ENCODE measurements around the gene MLH1. TPM values are rescaled to one million over a fixed set of nuclear protein-coding genes. Genes with fewer than 3 reads are reported as not detected.
A peak's percentile ranks its signal among the peaks of the same experiment; 100 is the strongest.
"Not testable (repeated sequence)": the region's sequence is repeated elsewhere in the genome, so short reads cannot be mapped to it uniquely, and the experiment has no call there.

MLH1 gene
- total and polyA plus RNA-seq, 2 donors from 2014 or later, result 22.9 to 29.2 TPM

DNA sequence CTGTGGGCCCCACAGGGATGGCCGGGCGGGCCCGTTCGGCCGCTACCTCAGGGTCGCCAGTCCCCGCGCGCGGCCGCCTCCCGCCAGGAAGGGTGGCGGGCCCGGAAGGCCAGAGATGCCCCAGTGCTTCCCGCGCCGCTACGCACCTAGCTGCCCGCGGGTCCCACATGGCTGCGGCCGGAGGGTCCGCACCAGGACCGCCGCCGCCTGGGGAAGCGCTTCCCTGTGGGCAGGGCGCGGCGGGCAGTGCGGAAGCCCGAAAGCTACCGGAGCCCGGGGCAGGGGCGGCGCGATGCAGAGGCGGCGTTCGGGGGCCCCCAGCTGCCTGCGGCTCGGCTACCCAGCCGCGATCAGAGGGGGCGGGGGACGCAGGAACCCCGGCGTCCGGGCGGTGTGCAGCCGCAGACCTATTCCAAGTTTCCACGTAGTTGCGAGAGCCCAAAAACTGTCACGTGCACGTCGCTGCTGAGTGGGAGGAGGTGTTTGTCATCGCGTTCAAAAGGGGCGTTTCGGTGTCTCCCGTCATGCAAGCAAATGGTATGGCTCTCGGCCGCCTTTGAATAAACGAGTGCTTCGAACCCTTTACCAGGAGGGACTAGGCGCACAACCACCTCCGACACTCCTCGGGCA is 48.6 kb upstream of the MLH1 start, which contains the start of gene TRANK1:
TRANK1 (minus strand) TSS at position 414 of the 630 bp plus-strand sequence; CDS start at position 169, 245 bp downstream.
- peak; percentile 71 to 88 (median 79) for DNase-seq
- Histone ChIP-seq H3K9ac (ENCODE audit: low read length in 3 of 3) (peak within 1 kb of the TSS; percentile 46 to 75 (median 57)), H3K27ac (ENCODE audit: low read depth in 2 of 2, low read length in 2 of 2) (peak within 1 kb of the TSS in 1 of 2 donors; percentile 48), H3K9me3 (ENCODE audit: control insufficient read depth in 2 of 3, insufficient read depth in 1 of 3, low read length in 3 of 3) (no peaks in the 10 kb centered on the region), H3K4me1 (ENCODE audit: control insufficient read depth in 2 of 3, insufficient read depth in 2 of 3, low read depth in 1 of 3, low read length in 3 of 3) (peaks cover 0 to 2% (median 0%) of the 10 kb centered on the region in 3 donors), H3K4me3 (ENCODE audit: low read length in 3 of 3) (peak within 1 kb of the TSS; percentile 63 to 78 (median 68)), H3K27me3 (ENCODE audit: control insufficient read depth, insufficient read depth, low read length) (no peaks in the 10 kb centered on the region), H3K36me3 (ENCODE audit: control insufficient read depth in 2 of 3, insufficient read depth in 3 of 3, low read length in 3 of 3) (no peaks in the 10 kb centered on the region)
- intact Hi-C loops (cut with DNase I), result no loop called here
- TF ChIP-seq, protein P1, sequence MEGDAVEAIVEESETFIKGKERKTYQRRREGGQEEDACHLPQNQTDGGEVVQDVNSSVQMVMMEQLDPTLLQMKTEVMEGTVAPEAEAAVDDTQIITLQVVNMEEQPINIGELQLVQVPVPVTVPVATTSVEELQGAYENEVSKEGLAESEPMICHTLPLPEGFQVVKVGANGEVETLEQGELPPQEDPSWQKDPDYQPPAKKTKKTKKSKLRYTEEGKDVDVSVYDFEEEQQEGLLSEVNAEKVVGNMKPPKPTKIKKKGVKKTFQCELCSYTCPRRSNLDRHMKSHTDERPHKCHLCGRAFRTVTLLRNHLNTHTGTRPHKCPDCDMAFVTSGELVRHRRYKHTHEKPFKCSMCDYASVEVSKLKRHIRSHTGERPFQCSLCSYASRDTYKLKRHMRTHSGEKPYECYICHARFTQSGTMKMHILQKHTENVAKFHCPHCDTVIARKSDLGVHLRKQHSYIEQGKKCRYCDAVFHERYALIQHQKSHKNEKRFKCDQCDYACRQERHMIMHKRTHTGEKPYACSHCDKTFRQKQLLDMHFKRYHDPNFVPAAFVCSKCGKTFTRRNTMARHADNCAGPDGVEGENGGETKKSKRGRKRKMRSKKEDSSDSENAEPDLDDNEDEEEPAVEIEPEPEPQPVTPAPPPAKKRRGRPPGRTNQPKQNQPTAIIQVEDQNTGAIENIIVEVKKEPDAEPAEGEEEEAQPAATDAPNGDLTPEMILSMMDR (IDR thresholded peaks at IDR 0.05; ENCODE audit: borderline replicate concordance, extremely low read depth, insufficient read depth), result no peak
- FAIRE-seq, result no peak

DNA sequence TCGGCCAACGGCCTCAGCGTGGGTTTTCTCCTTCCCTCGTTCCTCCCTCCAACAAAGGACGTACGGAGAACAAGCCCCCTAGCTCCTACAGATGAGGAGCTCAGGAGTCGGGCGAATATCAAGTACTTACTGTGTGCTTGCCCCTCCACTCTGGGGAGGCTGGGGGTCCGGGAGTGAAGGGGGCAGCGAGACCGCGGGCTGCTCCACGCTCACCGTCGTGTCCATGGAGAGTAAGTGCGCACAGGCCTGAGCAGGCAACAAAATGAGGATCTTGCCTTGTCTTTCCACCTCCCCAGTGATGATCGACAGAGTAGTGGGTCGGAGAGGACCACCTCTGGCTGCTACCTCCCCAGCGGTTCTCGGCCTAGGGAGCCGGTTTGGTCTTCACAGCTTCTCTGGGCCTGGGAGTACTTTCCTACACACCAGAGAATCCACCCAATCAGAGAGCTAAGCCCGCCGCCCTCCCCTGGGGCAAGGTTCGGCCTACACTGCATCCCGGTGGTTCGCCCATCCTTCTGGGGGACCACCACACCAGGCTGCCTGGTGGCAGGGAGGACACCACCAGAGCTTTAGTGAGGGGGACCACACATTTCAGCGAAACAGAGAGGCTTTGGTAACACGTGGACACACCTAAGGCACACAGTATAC is 47.9 kb upstream of the MLH1 start:
- no peaks in the 10 kb centered on the region for H3K27me3 ChIP-seq (ENCODE audit: control insufficient read depth, insufficient read depth, low read length)
- TF ChIP-seq, protein P1 (IDR thresholded peaks at IDR 0.05; ENCODE audit: borderline replicate concordance, extremely low read depth, insufficient read depth), result no peak

DNA sequence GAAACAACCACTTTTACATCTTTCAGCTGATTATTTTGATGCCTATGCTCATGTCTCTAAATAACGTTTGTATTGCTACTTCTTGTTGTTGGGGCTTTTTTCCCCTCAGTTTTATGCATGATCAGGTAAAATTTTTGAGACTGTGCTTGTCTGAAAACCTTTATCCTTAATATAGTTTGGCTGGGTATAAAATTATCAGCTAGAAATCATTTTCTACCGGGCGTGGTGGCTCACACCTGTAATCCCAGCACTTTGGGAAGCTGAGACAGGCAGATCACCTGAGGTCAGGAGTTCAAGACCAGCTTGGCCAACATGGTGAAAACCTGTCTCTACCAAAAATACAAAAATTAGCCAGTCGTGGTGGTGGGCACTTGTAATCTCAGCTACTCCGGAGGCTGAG is 45.5 kb upstream of the MLH1 start:
- H3K36me3 ChIP-seq (ENCODE audit: control insufficient read depth in 2 of 3, insufficient read depth in 3 of 3, low read length in 3 of 3); FAIRE-seq; DNase-seq; H3K27me3 ChIP-seq (ENCODE audit: control insufficient read depth, insufficient read depth, low read length); H3K9me3 ChIP-seq (ENCODE audit: control insufficient read depth in 2 of 3, insufficient read depth in 1 of 3, low read length in 3 of 3); H3K4me1 ChIP-seq (ENCODE audit: control insufficient read depth in 2 of 3, insufficient read depth in 2 of 3, low read depth in 1 of 3, low read length in 3 of 3); H3K9ac ChIP-seq (ENCODE audit: low read length in 3 of 3); H3K4me3 ChIP-seq (ENCODE audit: low read length in 3 of 3); intact Hi-C loops (cut with DNase I); H3K27ac ChIP-seq (ENCODE audit: low read depth in 2 of 2, low read length in 2 of 2): not testable (repeated sequence)

More for the DNA sequence above, 47.9 kb upstream of the MLH1 start:
- Histone ChIP-seq H3K4me1 (ENCODE audit: control insufficient read depth in 2 of 3, insufficient read depth in 2 of 3, low read depth in 1 of 3, low read length in 3 of 3) (peaks cover 0 to 2% (median 0%) of the 10 kb centered on the region in 3 donors), H3K36me3 (ENCODE audit: control insufficient read depth in 2 of 3, insufficient read depth in 3 of 3, low read length in 3 of 3) (no peaks in the 10 kb centered on the region), H3K4me3 (ENCODE audit: low read length in 3 of 3) (peak overlapping the region; percentile 54 to 68 (median 63)), H3K9ac (ENCODE audit: low read length in 3 of 3) (peak overlapping the region in 1 of 3 donors; percentile 57), H3K9me3 (ENCODE audit: control insufficient read depth in 2 of 3, insufficient read depth in 1 of 3, low read length in 3 of 3) (no peaks in the 10 kb centered on the region), H3K27ac (ENCODE audit: low read depth in 2 of 2, low read length in 2 of 2) (no peak overlapping the region)
- DNase-seq, result peak in 1 of 5 donors; percentile 53
- no peak for FAIRE-seq
- intact Hi-C loops (cut with DNase I), result no loop called here

DNA sequence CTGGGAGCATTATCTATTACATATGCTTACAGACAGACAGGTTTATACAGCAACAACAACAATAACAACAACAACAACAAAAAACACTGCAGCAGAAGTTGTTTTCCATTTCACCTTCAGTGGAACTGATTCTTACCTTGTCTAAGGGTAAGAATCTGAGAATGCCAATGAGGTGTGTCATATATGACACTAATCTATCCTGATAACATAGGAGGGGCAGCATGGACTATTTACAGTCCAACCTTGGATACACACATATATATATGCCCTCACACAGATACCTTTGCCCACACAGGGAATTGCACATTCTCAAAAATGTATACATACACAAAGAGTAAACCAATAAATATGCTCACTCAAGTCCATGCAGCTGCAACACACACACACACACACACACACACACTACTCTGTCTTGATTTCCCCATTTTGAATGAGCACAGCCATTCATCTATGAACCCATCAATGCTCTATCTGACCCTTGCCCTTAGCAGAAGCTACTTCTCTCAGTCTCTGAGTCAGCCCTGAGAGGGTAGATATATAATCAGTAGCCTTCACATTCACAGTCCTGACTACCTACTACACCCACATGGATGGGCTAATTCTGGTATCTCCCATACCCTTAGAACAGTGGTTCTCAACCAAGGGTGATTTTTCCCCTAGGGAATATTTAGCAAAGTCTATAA is 38.7 kb upstream of the MLH1 start:
- DNase-seq, result no peak
- no peaks in the 10 kb centered on the region for H3K4me1 ChIP-seq (ENCODE audit: control insufficient read depth in 2 of 3, insufficient read depth in 2 of 3, low read depth in 1 of 3, low read length in 3 of 3)
- H3K27ac ChIP-seq (ENCODE audit: low read depth in 2 of 2, low read length in 2 of 2), result no peak overlapping the region
- no peaks in the 10 kb centered on the region for H3K36me3 ChIP-seq (ENCODE audit: control insufficient read depth in 2 of 3, insufficient read depth in 3 of 3, low read length in 3 of 3)
- FAIRE-seq, result no peak
- intact Hi-C loops (cut with DNase I), result loop anchor here (10.0 kb wide), 1 partner anchor 220 kb away; no protein-coding TSS in a partner anchor
- TF ChIP-seq, protein P1 (IDR thresholded peaks at IDR 0.05; ENCODE audit: borderline replicate concordance, extremely low read depth, insufficient read depth), result no peak
- H3K4me3 ChIP-seq (ENCODE audit: low read length in 3 of 3), result no peak overlapping the region
- no peak overlapping the region for H3K9ac ChIP-seq (ENCODE audit: low read length in 3 of 3)
- no peaks in the 10 kb centered on the region for H3K9me3 ChIP-seq (ENCODE audit: control insufficient read depth in 2 of 3, insufficient read depth in 1 of 3, low read length in 3 of 3)
- no peaks in the 10 kb centered on the region for H3K27me3 ChIP-seq (ENCODE audit: control insufficient read depth, insufficient read depth, low read length)

Data from kidney (tissue), 14 donors.